ENCODE results near the gene DEAF1.
A peak's percentile ranks its signal among the peaks of the same experiment; 100 is the strongest.

Gene DEAF1

DNA sequence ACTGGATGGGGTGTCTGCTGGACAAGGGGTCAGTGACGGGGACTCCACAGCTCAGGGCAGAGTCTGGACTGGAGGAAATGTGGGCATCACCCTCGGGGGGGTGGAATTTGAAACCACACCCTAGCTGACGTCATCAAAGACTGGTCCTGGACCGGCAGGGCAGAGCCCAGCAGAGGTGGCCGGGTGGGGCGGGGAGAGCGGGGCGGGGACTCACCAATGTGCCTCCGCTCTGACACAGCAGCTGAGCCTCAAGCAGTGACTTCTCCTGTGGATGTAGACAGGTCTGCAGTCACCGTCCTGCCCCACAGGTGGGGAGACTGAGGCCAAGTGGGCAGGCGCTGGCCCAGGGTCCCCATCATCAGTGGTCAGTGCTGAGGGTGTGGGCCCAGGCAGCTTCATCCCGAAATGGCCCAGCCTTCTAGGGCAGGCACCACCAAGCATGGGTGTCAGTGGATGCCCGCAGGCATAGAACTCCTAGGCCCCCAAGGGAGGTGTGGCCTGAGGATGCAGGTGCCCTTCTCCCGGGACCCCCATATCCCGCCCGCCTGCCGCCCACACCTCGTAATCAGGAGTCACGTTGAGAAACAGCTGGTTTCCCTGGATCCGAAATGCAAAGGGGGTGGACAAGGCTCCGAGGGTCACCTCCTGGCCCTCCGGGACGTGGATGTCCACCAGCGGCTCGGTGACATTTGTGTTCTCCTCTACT lies 70.9 kb downstream of the DEAF1 start:
- no peak for DNase-seq

DNA sequence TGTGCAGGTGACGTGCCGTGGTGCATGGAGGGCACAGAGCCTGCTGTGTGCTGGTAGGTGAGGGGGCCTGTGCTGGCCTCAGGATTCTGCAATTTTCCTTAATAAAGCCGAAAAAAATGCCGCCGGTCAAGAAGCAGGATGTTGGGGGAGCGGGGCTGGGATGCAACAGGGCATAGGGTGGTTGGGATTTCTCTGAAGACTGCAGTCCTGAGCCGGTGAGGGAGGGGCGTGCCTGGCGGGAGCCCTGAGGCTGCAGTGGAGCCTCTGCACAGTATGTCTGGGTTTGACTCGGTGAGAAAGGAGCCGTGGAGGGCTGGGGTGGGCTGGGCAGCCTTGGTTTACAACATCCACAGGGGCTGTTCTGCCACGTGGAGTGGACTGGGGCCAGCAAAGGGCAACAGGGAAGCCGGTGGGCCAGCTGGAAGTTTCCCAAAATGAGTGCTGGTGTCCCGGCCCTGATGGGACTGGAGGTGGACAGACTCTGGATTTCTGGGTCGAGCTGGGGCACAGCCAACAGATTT lies 71.6 kb downstream of the DEAF1 start:
- DNase-seq = no peak

DNA sequence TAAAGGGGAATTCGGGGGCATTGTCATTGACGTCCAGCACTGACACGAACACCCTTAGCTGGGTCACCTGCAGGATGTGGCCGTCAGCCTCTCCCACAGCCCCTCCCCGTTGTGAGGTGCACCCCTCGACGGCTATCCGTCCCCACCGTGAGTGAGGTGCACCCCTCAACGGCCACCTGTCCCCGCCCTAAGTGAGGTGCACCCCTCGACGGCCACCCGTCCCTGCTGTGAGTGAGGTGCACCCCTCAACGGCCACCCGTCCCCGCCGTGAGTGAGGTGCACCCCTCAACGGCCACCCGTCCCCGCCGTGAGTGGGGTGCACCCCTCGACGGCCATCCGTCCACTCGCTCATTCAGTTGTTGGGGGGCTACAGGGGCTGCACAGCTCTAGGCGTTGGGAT lies 73.2 kb downstream of the DEAF1 start:
- DNase-seq = no peak

DNA sequence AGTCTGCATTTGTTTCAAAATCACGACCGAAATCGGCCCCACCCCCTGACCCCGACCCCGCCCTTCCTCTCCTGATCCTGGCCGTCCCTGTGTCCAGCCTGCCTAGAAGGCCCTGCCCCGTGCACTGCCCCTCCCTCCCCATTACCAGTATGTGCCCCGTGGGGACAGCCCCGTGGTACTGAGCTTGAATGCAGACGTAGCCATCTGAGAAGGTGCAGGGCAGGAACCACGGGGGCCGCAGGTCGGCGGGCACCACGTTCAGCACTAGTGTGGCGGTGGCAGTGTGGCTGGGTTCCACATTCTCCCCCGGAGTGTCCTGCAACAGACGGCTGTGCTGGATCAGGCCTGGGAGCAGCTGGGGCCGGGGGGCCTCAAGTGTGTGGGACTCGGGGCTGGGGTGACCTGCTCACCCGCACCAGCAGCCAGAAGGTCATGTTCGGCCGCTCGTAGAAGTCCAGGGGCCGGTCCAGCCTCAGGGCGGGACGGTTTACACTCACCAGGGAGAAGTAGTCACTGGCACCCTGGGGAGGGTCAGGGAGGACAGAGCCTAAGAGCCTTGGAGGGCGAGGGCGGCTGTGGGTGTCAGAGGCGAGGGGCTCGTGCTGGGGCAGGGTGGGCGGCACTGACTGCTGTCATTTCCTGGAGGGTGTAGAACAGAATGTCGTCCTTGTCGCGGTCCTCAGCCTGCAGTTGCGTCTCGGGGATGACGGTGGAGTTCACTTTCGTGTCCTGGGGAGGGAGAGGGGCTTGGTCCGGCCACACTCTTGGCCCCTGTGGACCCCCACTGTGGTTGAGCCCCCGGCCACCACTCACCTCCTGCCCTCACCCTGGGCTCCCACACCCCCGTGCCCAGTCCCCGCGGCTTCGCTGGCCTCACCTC lies 73.8 kb downstream of the DEAF1 start:
- DNase-seq = no peak

DNA sequence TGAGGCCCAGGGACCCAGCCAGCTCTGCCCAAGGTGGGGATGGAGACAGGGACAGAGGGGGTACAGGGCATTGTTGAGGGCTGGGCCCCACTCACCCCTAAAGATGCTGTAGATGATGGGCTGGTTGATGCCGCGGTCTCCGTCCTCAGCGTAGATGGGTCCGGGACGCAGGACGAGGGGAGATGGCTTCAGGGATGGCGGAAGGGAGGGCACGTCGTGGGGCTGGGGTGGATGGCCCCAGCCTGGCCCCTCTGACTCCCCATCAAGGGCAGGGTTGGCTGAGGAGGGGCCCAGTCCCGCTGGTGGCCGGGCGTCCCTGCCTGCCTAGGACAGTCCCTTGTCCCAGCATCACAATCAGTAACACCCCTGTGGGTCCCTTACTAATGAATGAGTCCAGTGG lies 74.8 kb downstream of the DEAF1 start:
- no peak for DNase-seq

DNA sequence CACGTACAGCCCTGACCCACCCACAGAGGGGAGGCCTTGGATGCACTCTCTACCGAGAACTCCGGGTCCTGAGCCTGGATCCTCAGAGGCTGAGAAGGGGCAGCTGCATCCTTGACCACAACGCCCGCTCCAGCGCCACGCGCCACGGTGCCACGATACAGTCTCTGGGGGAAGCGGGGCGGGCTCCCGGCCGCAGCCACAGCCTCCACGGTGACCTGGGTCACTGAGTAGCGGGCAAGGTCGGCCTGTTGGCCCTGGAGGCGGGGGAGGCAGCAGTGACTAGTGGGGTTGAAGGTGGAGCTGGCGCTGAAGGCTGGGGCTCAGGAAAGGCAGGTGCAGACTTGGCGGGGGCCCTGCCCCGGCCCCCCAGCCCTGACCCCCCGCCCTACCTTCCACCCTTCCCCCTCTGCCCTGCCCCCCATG lies 75.4 kb downstream of the DEAF1 start:
- no peak for DNase-seq

DNA sequence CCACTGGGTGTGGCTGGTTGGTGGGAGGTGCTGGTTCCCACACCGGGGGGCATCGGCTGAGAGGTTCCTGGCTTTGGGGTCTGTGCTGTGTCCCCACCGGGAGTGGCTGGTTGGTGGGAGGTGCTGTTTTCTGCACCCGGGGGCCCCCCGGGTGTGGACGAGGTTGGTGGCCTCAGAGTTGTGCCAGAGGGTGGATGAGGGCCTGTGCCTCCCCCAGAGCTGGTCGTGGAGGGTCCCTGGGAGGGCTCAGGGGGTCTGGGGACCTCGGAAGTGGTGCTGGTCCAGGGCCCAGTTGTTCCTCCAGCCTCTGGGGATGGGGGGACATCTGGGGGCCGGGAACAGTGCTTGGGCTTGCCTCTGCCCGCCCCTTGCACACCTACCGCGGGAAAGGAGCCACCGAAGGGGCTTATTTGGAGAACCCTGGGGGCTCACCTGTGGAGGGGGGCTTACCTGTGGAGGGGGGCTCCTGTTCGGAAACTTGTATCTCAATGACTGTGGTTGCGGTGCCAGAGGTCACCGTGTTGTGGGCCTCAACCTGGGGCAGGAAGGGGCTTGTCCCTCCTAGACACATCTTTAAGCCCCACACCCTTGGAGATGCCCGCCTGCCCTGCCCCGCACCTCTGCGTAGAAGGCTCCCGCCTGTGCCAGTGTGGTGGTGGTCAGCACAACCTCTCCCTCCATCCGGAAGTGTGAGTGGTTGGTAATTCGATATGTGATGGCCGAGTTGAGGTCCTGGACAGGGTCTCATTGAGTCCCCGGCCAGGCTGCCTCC lies 76.0 kb downstream of the DEAF1 start:
- no peak for DNase-seq

DNA sequence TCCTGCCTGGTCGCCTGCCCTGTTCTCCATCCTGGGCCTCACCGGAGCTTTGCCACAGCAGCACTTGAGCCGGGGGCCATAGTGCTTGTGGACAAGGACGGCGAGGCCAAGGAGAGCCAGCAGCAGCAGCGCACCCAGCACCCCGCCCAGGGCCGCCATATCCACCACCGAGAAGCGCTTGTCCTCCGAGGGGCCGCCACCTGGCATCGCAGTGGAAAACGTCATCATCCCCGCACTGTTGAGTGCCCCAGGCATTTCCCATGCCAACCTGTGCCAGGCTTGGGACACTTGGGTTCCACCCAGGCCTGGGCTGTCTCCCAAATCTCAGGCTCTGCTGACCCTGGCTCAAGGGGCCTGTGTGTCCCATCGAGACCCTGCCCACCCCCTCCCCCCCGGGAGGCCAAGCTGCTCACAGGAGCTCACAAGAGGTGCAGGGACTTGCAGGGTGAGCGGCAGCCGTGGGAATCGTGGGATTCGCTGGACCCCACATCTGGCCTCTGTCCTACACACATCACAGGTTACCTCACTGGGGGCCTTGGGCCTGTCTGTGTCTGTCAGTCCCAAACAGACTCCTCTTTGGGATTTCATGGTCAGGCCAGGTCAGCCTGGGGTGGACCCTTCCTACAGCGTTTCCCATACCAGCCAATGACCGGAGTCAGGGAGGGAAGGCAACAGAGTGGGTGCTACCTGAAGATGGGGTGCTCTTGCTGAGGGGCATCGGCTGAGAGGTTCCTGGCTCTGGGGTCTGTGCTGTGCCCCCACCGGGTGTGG lies 76.9 kb downstream of the DEAF1 start:
- DNase-seq = no peak

DNA sequence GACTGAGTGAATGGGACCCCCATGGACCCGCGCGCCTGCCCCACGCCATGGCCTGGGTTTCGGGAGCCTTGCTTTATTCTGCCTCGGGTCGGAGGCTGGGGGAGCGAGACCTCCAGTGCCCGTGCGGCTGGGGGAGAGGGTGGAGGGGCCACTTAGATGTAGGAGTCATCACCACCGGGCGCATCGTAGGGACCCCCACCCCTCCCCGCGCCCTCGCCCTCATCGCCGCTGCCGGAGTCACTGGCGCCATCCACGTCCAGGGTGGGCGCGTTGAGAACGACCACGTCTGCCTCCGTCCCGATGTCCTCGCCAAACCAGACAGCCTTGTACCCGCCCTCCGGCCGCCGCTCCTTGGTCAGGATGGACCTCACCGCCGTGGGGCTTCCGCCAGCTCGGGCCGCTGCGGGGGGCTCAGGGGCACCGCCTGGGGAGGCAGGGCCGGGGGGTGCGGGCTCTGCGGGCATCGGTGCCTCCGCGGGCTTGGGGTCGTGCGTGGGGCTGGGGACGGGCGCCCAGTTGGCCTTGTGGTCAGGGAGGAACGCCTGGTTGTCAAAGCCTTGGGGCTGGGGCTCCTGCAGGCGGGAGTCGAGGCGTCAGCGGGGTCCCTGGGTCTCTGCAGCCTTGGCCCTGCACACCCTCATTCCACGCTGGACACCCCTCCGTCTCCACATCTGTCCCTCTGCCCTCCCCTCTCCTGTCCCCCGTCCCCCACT lies 77.7 kb downstream of the DEAF1 start:
- no peak for DNase-seq

DNA sequence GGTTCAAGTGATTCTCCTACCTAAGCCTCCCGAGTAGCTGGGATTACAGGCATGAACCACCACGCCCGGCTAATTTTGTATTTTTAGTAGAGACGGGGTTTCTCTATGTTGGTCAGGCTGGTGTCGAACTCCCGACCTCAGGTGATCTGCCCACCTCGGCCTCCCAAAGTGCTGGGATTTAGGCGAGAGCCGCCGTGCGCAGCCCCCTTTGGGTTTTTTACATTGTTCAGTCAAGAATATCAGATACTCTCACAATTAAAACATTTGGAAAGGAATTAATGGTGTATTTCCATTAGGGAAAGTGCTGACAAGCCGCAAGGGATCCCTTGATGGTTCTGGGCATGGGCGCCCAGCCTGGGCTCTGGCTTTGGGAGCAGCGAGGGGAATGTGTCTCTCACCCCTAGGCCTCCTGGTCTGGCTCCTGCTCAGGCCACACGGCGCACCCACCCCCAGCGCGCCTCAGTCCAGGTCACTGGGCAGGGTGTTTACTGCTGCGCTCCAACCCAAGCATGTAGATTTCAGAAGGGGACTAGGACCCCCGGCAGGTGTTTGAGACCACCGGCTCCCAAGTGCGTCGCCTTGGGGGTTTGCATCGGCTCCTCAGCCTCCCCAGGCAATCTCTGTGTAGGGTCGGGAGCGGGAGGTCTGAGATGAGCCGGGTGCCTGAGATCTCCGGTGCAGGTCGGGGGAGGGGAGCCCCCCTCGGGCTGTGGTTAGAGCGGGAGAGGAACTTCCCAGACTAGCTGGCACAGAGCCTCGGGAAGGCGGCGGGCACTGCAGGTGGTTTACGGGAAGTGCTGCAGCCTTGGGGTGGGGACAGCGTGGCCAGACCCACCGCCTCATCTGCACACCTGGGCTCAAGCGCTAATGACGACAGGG lies 78.5 kb downstream of the DEAF1 start:
- no peak for DNase-seq

DNA sequence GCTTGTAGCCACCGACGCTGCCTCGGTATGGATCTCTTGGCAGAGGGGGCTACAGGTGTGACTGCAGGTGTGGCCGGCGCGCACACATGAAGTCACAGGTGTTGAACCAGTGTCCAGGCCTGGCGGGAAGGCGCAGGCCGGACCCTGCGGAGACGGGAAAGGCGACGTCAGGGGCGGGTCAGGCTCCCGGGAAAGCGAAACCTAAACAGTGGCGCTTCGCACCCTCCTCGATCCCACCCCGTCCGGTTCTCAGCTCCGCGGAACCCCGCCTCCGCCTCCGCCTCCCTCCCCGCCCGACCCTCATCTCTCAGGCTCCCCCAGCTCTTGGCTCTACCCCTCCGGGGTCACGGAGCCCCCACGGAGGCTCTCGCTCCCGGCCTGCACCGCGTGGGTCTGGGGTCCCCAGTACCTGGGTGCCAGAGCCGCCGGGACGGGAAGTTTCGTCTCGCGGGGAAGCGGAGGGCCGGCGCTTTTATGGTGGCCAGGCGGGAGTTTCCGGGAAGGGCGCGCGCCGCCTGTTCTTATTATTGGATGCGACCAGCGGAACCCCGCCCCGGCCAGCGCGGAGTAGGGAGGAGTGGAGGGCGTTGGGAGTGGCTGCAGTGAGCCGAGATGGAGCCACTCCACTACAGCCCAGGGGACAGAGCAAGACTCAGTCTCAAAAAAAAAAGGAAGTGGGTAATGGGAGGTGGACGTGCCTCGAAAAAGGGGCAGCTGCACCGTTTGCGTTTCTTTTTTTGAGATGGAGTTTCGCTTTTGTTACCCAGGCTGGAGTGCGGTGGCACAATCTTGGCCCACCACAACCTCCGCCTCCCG lies 79.3 kb downstream of the DEAF1 start, which contains the start of gene IRF7:
Gene IRF7 (minus strand): TSS at position 447 of the 816 bp plus-strand sequence. CDS start 586 bp downstream, outside the sequence.
- DNase-seq = peak; percentile 81

DNA sequence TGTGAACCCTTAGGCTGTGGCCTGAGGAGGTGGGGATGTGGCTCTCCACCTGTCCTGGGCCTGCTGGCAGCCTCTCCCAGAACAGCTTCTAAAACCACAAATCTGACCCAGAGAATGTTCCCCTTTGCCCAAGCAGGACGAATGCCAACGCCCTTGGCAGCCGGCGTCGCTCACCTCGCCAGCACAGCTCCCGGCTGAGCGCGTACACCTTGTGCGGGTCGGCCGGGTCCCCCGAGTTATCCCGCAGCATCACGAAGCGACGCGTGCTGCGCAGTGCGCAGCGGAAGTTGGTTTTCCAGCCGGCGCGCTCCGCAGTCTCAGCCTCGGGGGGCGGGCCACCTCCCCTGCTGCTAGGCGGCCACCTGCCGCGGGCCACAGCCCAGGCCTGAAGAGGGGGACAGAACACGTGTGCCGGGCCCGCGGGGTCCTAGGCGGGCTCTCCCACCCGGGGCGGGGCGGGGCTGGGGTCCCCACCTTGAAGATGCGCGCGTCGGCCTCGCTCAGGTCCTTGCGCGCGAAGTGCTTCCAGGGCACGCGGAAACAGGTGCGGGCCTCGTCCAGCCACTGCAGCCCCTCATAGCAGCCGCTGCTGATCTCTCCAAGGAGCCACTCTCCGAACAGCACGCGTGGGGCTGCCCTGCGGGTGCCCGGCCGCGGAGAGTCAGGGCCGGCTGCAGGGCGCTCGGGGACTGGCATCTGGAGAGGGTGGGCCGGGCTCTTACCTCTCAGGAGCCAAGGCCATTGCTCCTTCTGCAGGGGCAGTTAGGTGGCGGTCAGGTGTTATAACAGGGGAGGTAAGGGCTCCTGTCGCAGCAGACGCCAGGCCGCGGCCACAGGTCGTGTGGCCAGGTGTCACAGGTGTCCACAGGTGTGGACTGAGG lies 80.2 kb downstream of the DEAF1 start:
- DNase-seq = no peak

DNA sequence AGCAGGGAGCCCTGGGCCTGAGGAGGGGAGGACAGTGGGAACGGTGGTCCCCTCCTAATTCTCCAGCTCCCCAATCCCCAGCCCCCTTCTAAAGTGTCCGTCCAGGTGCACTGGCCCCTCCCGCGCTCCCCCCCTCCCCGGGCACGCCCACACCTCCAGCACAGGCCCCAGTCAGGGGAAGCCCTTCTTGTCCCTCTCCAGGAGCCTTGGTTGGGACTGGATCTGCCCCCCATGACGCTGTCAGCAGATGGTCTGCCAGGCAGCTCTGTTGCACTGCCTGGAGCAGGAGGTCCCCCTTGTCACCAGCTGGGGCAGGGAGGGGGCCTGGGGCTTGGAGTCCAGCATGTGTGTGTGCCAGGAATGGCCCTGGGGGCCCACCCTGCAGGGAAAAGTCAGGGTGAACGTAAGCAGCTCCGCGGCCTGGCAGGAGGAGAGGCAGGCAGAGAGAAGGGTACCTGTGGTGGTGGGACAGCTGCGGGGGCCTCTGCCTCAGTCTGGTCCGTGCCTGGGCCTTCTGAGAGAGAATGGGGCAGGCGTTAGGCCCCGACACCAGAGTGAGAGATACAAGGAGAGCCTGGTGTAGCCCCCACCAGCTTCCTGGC lies 80.9 kb downstream of the DEAF1 start:
- no peak for DNase-seq

DNA sequence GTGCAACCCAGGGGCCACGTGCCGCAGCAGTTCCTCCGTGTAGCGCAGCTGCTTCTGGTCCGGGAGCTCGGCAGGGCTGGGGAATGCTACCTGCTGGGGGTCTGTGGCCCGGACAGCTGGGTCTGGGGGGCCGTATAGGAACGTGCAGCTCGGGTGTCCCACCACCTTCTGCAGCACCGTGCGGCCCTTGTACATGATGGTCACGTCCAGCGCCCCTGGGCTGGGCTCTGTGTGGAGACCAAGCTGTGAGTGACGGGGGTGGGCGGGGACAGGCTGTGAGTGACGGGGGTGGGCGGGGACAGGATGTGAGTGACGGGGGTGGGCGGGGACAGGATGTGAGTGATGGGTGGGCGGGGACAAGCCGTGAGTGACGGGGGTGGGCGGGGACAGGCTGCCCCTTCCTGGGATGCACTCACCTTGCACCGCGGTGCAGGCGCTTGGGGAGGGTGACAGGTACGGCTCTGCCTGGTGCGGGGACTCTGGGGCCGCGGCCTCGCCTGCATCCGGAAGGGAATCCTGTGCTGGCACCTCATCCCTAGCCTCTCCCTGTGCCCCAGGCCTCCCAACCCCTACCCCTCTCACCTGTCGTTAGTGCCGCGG lies 81.6 kb downstream of the DEAF1 start:
- peak; percentile 85 for DNase-seq

DNA sequence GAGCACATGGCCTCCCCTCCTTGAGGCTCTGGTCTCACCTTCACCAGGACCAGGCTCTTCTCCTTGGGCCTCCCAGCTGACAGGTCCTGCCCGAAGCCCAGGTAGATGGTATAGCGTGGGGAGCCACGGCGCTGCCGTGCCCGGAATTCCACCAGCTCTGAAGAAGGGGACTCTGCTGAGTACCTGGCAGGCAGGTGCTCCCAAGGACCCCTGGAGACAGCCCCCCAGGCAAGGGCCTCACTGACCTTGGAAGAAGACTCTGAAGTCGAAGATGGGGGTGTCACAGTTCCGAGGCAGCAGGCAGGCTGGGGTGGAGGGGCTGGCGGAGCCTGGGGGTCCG lies 82.1 kb downstream of the DEAF1 start:
- no peak for DNase-seq

DNA sequence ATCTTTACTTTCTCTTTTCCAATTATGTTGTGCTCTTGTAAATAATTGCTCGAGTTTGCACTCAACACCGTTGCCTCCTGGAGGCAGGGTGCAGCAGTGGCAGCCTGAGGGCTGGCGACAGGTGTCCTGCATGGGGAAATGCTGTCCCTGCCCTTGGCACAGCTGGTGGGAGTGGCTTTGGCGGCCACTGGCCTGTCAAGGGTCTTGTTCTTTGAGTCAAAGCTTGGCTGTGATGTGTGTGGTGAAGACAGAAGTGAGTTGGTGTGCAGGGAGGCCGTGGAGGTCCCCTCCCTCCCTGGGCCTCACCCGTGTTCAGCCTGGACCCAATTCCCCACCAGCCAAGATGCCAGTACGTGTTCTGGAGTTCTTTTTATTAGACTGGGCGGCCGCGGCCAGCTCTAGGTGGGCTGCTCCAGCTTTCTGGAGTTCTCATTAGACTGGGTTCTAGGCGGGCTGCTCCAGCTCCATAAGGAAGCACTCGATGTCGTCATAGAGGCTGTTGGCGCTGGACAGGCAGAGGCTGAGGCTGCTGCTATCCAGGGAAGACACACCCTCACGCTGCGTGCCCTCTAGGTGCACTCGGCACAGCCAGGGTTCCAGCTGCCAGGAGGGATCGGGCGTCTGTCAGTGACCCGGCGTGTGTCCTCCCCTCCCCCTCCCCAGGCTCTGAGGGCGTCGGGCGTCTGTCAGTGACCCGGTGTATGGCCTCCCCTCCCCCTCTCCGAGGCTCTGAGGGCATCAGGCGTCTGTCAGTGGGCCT lies 82.6 kb downstream of the DEAF1 start:
- DNase-seq = no peak

All from activated CD4-positive, alpha-beta T cell treated with anti-CD3 and anti-CD28 coated beads, Interleukin-2, amount 50 U/mL, for 1 hour (primary cell).